ENCODE measurements around the gene IRF6.

IRF6 gene

GRCh38 chr1:209751627-209752231 lies 54.2 kb downstream of the IRF6 start:
- no peaks in the 10 kb centered on the region for H3K9me3 ChIP-seq (ENCODE audit: low read length)
- no peaks in the 10 kb centered on the region for H3K36me3 ChIP-seq (ENCODE audit: insufficient read depth, low read length)
- H3K79me2 ChIP-seq (ENCODE audit: insufficient read depth, low read length) = no peaks in the 10 kb centered on the region
- no peaks in the 10 kb centered on the region for H4K20me1 ChIP-seq (ENCODE audit: insufficient read depth, low read length)
- no peaks in the 10 kb centered on the region for H3F3A ChIP-seq (ENCODE audit: insufficient read depth, low read length)
- no peak for TF ChIP-seq CTCF (IDR thresholded peaks at IDR 0.05; ENCODE audit: low read length)
- TF ChIP-seq EZH2 (IDR thresholded peaks at IDR 0.05; ENCODE audit: borderline replicate concordance, low read length) = no peak
- H3K9ac ChIP-seq (ENCODE audit: low read length) = no peak overlapping the region
- H3K4me3 ChIP-seq (ENCODE audit: low read depth, low read length, poor library complexity, severe bottlenecking) = no peak overlapping the region
- peaks cover 22% of the 10 kb centered on the region for H3K4me1 ChIP-seq (ENCODE audit: insufficient read depth, low read length, severe bottlenecking)
- no peak overlapping the region for H2AFZ ChIP-seq (ENCODE audit: low read length)
- no peak overlapping the region for H3K27ac ChIP-seq (ENCODE audit: low read depth, low read length, poor library complexity, severe bottlenecking)
- no peaks in the 10 kb centered on the region for H3K27me3 ChIP-seq (ENCODE audit: insufficient read depth, low read length)
- H3K9me2 ChIP-seq (ENCODE audit: low read depth, low read length) = no peaks in the 10 kb centered on the region
- H3K4me2 ChIP-seq (ENCODE audit: low read length) = no peak overlapping the region

- TF ChIP-seq EZH2 (IDR thresholded peaks at IDR 0.05; ENCODE audit: borderline replicate concordance, low read length) (no peak), CTCF (IDR thresholded peaks at IDR 0.05; ENCODE audit: low read length) (no peak)
- Histone ChIP-seq H3K4me1 (ENCODE audit: insufficient read depth, low read length, severe bottlenecking) (peaks cover 7% of the 10 kb centered on the region), H3K4me2 (ENCODE audit: low read length) (no peak overlapping the region), H4K20me1 (ENCODE audit: insufficient read depth, low read length) (no peaks in the 10 kb centered on the region), H3K9ac (ENCODE audit: low read length) (no peak overlapping the region), H3K4me3 (ENCODE audit: low read depth, low read length, poor library complexity, severe bottlenecking) (no peak overlapping the region), H3F3A (ENCODE audit: insufficient read depth, low read length) (no peaks in the 10 kb centered on the region), H3K27me3 (ENCODE audit: insufficient read depth, low read length) (no peaks in the 10 kb centered on the region), H3K9me3 (ENCODE audit: low read length) (no peaks in the 10 kb centered on the region), H3K36me3 (ENCODE audit: insufficient read depth, low read length) (no peaks in the 10 kb centered on the region), H2AFZ (ENCODE audit: low read length) (no peak overlapping the region), H3K27ac (ENCODE audit: low read depth, low read length, poor library complexity, severe bottlenecking) (no peak overlapping the region), H3K79me2 (ENCODE audit: insufficient read depth, low read length) (no peaks in the 10 kb centered on the region), H3K9me2 (ENCODE audit: low read depth, low read length) (no peaks in the 10 kb centered on the region)
These were observed 56.1 kb downstream of the IRF6 start for GRCh38 chr1:209749670-209750323.

- no peak overlapping the region for H3K4me2 ChIP-seq (ENCODE audit: low read length)
- H3K4me1 ChIP-seq (ENCODE audit: insufficient read depth, low read length, severe bottlenecking) = peaks cover 7% of the 10 kb centered on the region
- H3K9me3 ChIP-seq (ENCODE audit: low read length) = no peaks in the 10 kb centered on the region
- H3K9ac ChIP-seq (ENCODE audit: low read length) = no peak overlapping the region
- H3K27ac ChIP-seq (ENCODE audit: low read depth, low read length, poor library complexity, severe bottlenecking) = no peak overlapping the region
- TF ChIP-seq EZH2 (IDR thresholded peaks at IDR 0.05; ENCODE audit: borderline replicate concordance, low read length) (no peak), CTCF (IDR thresholded peaks at IDR 0.05; ENCODE audit: low read length) (no peak)
- H3F3A ChIP-seq (ENCODE audit: insufficient read depth, low read length) = no peaks in the 10 kb centered on the region
- H2AFZ ChIP-seq (ENCODE audit: low read length) = no peak overlapping the region
- H4K20me1 ChIP-seq (ENCODE audit: insufficient read depth, low read length) = no peaks in the 10 kb centered on the region
- H3K36me3 ChIP-seq (ENCODE audit: insufficient read depth, low read length) = no peaks in the 10 kb centered on the region
- H3K4me3 ChIP-seq (ENCODE audit: low read depth, low read length, poor library complexity, severe bottlenecking) = no peak overlapping the region
- no peaks in the 10 kb centered on the region for H3K27me3 ChIP-seq (ENCODE audit: insufficient read depth, low read length)
- H3K9me2 ChIP-seq (ENCODE audit: low read depth, low read length) = no peaks in the 10 kb centered on the region
- H3K79me2 ChIP-seq (ENCODE audit: insufficient read depth, low read length) = no peaks in the 10 kb centered on the region
These were observed 56.7 kb downstream of the IRF6 start for GRCh38 chr1:209749205-209749604.

All from OCI-LY1 (cell line).